Esophagus squamous epithelium (tissue), 5 donors: ENCODE data around the gene ANKRD28. TPM values are rescaled to one million over a fixed set of nuclear protein-coding genes. Genes with fewer than 3 reads are reported as not detected.

ENCODE experiments used
- DNase-seq: peaks from one replicate; lab custom pipeline; 2025; lab: John Stamatoyannopoulos, UW
- H3K27ac ChIP-seq, 4 donors: fragments of 200-600 bp; sonication (generic); one replicate each; pipeline ENCODE4 v1.5.1; 2016 to 2019; ENCODE audit warnings: mild to moderate bottlenecking in 1 of 4
- H3K27me3 ChIP-seq, 4 donors: fragments of 200-600 bp; sonication (generic); 1 replicate in 3 of 4; 2 replicates in 1 of 4; pipeline versions ENCODE4 v1.5.1 to v1.6.0; 2017 to 2021; ENCODE audit warnings: antibody characterized with exemption in 1 of 4
- H3K36me3 ChIP-seq, 3 donors: fragments of 200-600 bp; sonication (generic); one replicate each; pipeline ENCODE4 v1.5.1; 2016 to 2019
- H3K4me1 ChIP-seq, 3 donors: fragments of 200-600 bp; sonication (generic); one replicate each; pipeline ENCODE4 v1.5.1; 2017 to 2019
- H3K4me3 ChIP-seq, 4 donors: fragments of 200-600 bp; sonication (generic); 1 replicate in 3 of 4; 2 replicates in 1 of 4; pipeline ENCODE4 v1.5.1; 2016 to 2019; ENCODE audit warnings: mild to moderate bottlenecking in 2 of 4, moderate library complexity in 1 of 4
- H3K9me3 ChIP-seq, 3 donors: fragments of 200-600 bp; sonication (generic); one replicate each; pipeline ENCODE4 v1.5.1; 2016 to 2019
- POLR2A ChIP-seq, 4 donors: fragments of 450-650 bp; IDR thresholded peaks; one replicate each; pipeline ENCODE4 v1.6.1; 2017; ENCODE audit warnings: antibody characterized with exemption in 4 of 4, mild to moderate bottlenecking in 4 of 4, moderate library complexity in 3 of 4
- WGBS, 2 donors: methylation state at CpG; one replicate each; pipeline ENCODE4 v1.1.5; 2018; 5-methylcytosine and 5-hydroxymethylcytosine counted together
- intact Hi-C: fragments of 100-400 bp; cut with DNase I; formaldehyde crosslinking; loops from one replicate; pipeline ENCODE4 v1.15.0; 2022
- total RNA-seq, 4 donors: library from RNA; depleted of rRNA; stranded (reverse); fragments of >200 nt; gene quantifications; one replicate each; pipeline ENCODE4 v1.1.0, GENCODE V29; 2016
- TF ChIP-seq, protein P1 (sequence below), 6 experiments: fragments of 450-650 bp in 4 of 6; fragments of 200-600 bp in 2 of 6; sonication (generic) in 2 of 6; IDR thresholded peaks; one replicate each; pipeline ENCODE4 v1.5.1; 2016 to 2019; ENCODE audit warnings: antibody characterized with exemption in 6 of 6, mild to moderate bottlenecking in 4 of 6, moderate library complexity in 4 of 6
- donor health status: DM: yes; HTN: yes; CAD: no.

ANKRD28 gene
- total RNA-seq, 4 donors from 2014 or later, result 20.8 to 49.6 (median 31.8) TPM

DNA sequence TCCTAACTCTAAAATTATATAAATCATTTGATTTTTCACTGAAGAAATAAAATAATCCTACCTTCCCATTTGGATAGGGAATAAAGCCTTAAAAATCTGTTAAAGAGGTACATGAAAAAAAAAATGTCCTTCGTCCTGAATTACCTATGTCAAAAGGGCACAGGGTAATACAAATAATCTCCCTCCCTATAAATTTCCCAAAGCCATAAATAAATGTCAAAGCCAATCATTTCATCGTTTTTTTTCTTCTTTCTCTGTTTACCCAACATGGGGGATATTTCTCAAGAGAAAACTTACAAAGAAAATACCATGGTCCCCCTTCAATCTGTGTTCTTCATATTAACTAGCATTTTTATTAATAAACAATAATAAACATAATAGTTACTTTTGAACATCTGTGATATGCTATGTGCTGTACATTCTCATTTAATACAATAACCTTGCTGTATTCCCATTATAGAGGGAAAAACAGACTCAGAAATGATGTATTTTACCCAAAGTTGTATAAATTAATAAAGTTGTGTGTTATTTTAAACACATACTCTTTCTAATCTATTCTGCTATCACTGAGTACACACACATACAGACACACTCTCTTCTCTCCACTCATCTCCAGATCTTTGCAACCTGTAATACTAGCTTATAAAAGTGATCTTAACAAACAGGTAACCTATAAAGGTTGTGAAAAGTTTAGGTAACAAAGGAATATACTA is 910 bp upstream of the ANKRD28 start:
- H3K4me1 ChIP-seq, result peaks cover 10 to 56% (median 19%) of the 10 kb centered on the region in 3 donors
- peak overlapping the region in 1 of 4 donors; percentile 36 for H3K4me3 ChIP-seq
- no peaks in the 10 kb centered on the region for H3K27me3 ChIP-seq
- TF ChIP-seq, protein P1, sequence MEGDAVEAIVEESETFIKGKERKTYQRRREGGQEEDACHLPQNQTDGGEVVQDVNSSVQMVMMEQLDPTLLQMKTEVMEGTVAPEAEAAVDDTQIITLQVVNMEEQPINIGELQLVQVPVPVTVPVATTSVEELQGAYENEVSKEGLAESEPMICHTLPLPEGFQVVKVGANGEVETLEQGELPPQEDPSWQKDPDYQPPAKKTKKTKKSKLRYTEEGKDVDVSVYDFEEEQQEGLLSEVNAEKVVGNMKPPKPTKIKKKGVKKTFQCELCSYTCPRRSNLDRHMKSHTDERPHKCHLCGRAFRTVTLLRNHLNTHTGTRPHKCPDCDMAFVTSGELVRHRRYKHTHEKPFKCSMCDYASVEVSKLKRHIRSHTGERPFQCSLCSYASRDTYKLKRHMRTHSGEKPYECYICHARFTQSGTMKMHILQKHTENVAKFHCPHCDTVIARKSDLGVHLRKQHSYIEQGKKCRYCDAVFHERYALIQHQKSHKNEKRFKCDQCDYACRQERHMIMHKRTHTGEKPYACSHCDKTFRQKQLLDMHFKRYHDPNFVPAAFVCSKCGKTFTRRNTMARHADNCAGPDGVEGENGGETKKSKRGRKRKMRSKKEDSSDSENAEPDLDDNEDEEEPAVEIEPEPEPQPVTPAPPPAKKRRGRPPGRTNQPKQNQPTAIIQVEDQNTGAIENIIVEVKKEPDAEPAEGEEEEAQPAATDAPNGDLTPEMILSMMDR (IDR thresholded peaks at IDR 0.05), result no peak
- no peak for TF ChIP-seq POLR2A (IDR thresholded peaks at IDR 0.05)
- WGBS, 2 donors, result 50 to 51% methylated on average over 2 of the region's 2 CpGs
- peaks cover 0 to under 1% (median 0%) of the 10 kb centered on the region in 3 donors for H3K36me3 ChIP-seq
- no peak for DNase-seq
- no peaks in the 10 kb centered on the region for H3K9me3 ChIP-seq
- peak overlapping the region in 2 of 4 donors; percentile 86 to 89 for H3K27ac ChIP-seq
- intact Hi-C loops, result no loop called here

DNA sequence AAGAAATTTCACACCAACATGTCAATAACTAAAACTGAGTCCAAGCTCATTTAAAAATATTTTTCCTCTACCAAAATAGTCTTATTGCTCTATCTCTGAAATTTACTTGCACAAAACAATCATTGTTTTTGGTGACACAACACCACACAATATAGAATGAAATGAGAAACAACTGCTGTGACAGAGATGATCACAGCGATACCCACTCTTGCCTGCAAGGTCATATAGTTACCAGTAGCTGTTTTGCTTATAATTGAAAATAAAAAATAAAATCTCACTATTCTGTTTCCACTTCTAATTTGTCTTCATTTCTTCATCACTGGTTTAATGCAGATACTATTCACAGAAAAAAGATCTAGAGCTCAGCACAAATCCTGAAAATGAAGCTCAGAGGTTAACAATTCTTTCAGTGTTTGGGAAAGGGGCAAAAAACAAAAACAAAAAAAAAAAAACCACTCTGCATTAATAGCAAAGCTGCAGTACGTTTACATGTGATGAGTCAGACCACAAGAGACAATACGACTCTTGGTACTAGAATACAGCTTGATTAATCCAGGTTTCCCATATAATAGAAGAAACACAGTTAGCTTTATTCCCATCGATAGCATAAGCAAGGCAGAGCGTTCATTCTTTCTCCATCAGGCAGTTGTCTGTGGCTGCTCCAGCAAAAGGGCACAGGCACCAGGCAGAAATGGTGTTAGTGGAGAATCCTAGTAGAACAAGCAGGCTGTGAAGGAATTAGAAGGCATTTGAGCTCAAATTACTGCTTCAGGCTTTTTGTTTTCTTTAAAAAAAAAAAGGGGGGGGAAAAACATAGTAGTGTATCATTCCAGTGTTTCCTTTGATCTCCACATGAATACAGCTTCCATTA is 773 bp downstream of the ANKRD28 start:
- no peaks in the 10 kb centered on the region for H3K9me3 ChIP-seq
- peaks cover 0 to 5% (median 0%) of the 10 kb centered on the region in 3 donors for H3K36me3 ChIP-seq
- peak overlapping the region; percentile 74 to 89 (median 80) for H3K27ac ChIP-seq
- peaks cover 10 to 59% (median 20%) of the 10 kb centered on the region in 3 donors for H3K4me1 ChIP-seq
- DNase-seq, result no peak
- TF ChIP-seq, protein P1 (IDR thresholded peaks at IDR 0.05), result no peak
- TF ChIP-seq POLR2A (IDR thresholded peaks at IDR 0.05), result no peak
- H3K4me3 ChIP-seq, result peak overlapping the region; percentile 8 to 53 (median 40)
- no peaks in the 10 kb centered on the region for H3K27me3 ChIP-seq
- 6 to 9% methylated on average over 5 of the region's 5 CpGs for WGBS, 2 donors
- intact Hi-C loops, result no loop called here

DNA sequence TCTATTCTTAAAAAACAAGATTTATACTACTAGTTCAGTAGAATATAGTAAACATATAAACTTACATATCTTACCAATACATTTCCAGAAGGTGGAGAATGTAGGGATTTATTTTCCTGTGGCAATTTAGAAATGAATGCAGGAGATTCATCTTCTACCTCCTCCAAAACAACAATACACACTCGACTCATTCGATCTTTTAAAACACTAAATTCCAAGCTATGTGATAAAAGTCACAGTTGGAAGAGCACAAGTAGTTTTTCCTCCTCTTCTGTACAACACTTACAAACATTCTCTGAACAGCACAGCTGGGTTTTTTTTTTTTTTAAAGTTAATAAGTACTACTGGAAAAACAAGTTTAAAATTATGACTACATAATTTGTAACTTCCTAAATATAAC is 1.4 kb downstream of the ANKRD28 start:
- 4 to 15% methylated on average over 2 of the region's 2 CpGs for WGBS, 2 donors
- no peak for TF ChIP-seq POLR2A (IDR thresholded peaks at IDR 0.05)
- TF ChIP-seq, protein P1 (IDR thresholded peaks at IDR 0.05), result no peak
- peaks cover 0 to 5% (median 0%) of the 10 kb centered on the region in 3 donors for H3K36me3 ChIP-seq
- H3K4me3 ChIP-seq, result peak overlapping the region in 3 of 4 donors; percentile 36 to 53 (median 43)
- peak overlapping the region; percentile 74 to 89 (median 80) for H3K27ac ChIP-seq
- intact Hi-C loops, result no loop called here
- H3K27me3 ChIP-seq, result no peaks in the 10 kb centered on the region
- H3K9me3 ChIP-seq, result no peaks in the 10 kb centered on the region
- DNase-seq, result no peak
- H3K4me1 ChIP-seq, result peaks cover 10 to 59% (median 20%) of the 10 kb centered on the region in 3 donors

DNA sequence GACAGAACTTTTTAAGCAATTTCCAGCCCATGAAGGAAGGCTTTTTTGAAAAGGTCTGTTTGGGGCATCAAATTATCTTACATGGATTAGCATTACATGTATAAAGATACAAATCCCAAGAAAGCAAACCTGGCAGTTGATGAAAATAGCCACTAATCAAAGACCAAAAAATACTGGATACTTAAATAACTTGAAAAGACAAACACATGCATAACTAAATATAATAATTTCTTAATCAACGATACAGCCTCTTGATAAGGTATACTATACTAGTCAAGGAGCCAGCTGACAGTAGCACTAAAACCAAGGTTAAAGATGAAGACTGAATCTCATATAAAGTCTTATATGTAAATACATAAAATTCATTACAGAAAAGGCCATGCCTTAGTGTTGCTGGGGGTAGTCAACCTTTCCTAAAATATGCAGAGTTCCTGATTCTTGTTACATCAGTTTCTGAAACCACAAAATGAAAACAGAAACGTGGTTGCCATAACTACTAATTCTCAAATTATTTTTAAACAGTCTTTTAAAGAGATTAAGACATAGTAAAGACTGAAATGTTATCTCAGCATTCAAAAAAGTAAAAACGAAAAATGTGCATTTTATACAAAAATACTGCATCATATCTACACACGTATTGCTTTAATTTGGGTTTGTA is 2.0 kb downstream of the ANKRD28 start:
- peak overlapping the region in 3 of 4 donors; percentile 36 to 53 (median 43) for H3K4me3 ChIP-seq
- peaks cover 10 to 59% (median 20%) of the 10 kb centered on the region in 3 donors for H3K4me1 ChIP-seq

More for the DNA sequence above, 2.0 kb downstream of the ANKRD28 start:
- no peaks in the 10 kb centered on the region for H3K9me3 ChIP-seq
- peak overlapping the region; percentile 74 to 89 (median 80) for H3K27ac ChIP-seq
- no peaks in the 10 kb centered on the region for H3K27me3 ChIP-seq
- no peak for DNase-seq
- peaks cover 0 to 5% (median 0%) of the 10 kb centered on the region in 3 donors for H3K36me3 ChIP-seq
- intact Hi-C loops, result no loop called here
- 16 to 21% methylated on average over 4 of the region's 4 CpGs for WGBS, 2 donors
- TF ChIP-seq POLR2A (IDR thresholded peaks at IDR 0.05), result peak in 1 of 4 donors; percentile 11
- TF ChIP-seq, protein P1 (IDR thresholded peaks at IDR 0.05), result no peak
